OCI-LY1 (cell line): Measurements from ENCODE around the gene YPEL2.

Source experiments
- EZH2 ChIP-seq: fragments of 200-600 bp; sonication (generic), shearing (Covaris generic); IDR thresholded peaks from 2 replicates; pipeline ENCODE4 v1.8.0; 2017; ENCODE audit warnings: borderline replicate concordance, mixed run types, mild to moderate bottlenecking, antibody characterized with exemption, low read length, moderate library complexity, mixed read lengths
- TF ChIP-seq, protein P1 (sequence below): fragments of 200-600 bp; sonication (generic), shearing (Covaris generic); IDR thresholded peaks from 2 replicates; pipeline ENCODE4 v1.5.1; 2017; ENCODE audit warnings: mild to moderate bottlenecking, antibody characterized with exemption, low read length, moderate library complexity, mixed read lengths

DNA sequence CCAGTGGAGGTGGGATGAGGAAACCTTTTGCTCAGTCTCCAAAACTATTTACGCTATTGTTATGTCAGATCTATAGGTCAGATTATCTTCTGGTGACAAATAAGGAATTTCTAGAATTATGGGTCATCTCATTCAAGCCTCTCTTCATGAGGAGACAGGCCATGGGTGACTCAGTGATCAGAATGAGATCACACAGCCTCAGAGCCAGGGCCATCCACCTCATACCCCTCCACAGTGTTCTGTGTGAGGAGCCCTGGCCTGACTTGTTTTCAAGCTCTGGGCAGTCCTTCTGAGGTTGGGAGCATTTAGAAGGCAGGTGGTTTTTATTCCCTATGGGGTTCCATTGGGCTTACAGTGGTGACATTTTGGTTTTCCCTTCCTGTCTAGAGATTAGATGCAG, 26.5 kb downstream of the YPEL2 start:
- TF ChIP-seq, protein P1, sequence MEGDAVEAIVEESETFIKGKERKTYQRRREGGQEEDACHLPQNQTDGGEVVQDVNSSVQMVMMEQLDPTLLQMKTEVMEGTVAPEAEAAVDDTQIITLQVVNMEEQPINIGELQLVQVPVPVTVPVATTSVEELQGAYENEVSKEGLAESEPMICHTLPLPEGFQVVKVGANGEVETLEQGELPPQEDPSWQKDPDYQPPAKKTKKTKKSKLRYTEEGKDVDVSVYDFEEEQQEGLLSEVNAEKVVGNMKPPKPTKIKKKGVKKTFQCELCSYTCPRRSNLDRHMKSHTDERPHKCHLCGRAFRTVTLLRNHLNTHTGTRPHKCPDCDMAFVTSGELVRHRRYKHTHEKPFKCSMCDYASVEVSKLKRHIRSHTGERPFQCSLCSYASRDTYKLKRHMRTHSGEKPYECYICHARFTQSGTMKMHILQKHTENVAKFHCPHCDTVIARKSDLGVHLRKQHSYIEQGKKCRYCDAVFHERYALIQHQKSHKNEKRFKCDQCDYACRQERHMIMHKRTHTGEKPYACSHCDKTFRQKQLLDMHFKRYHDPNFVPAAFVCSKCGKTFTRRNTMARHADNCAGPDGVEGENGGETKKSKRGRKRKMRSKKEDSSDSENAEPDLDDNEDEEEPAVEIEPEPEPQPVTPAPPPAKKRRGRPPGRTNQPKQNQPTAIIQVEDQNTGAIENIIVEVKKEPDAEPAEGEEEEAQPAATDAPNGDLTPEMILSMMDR: no peak
- TF ChIP-seq EZH2: no peak
